K562 (cell line): ENCODE results near the gene CCDC9. TPM values are rescaled to one million over a fixed set of nuclear protein-coding genes. Genes with fewer than 3 reads are reported as not detected.

ENCODE experiments used
- DLX4 ChIP-seq: fragments of 250-450 bp; sonication (Bioruptor Pico); IDR thresholded peaks from 2 replicates; pipeline ENCODE4 v1.6.1; 2021; ENCODE audit warnings: mild to moderate bottlenecking
- EZH2 ChIP-seq: IDR thresholded peaks from 2 replicates; pipeline ENCODE4 v1.6.1; 2012; ENCODE audit warnings: low read depth, mild to moderate bottlenecking, inconsistent platforms, low read length, borderline replicate concordance
- KDM5B ChIP-seq: fragments of 200-600 bp; sonication (generic); IDR thresholded peaks from 2 replicates; pipeline ENCODE4 v1.6.1; 2012; ENCODE audit warnings: low read depth, mild to moderate bottlenecking, moderate library complexity, low read length, control low read depth, inconsistent platforms; ENCODE audit not compliant: insufficient replicate concordance
- MGA ChIP-seq: fragments of 450-650 bp; IDR thresholded peaks from 2 replicates; pipeline ENCODE4 v1.6.1; 2016; ENCODE audit warnings: mild to moderate bottlenecking, moderate library complexity
- PURB ChIP-seq: sonication (generic); formaldehyde crosslinking; IDR thresholded peaks from 2 replicates; pipeline ENCODE4 v1.9.0; 2021; ENCODE audit warnings: low read depth, mild to moderate bottlenecking, missing genetic modification reagents
- SRSF9 ChIP-seq: fragments of 200-400 bp; formaldehyde crosslinking; IDR thresholded peaks from 2 replicates; pipeline ENCODE4 v1.6.1; 2017; ENCODE audit warnings: low read depth, low read length, borderline replicate concordance
- TCFL5 ChIP-seq: fragments of 250-450 bp; sonication (Bioruptor Pico); conservative IDR thresholded peaks from 2 replicates; pipeline ENCODE4 v1.6.1; 2021; ENCODE audit warnings: mild to moderate bottlenecking, moderate library complexity, matching md5 sums
- TFAP4 ChIP-seq: sonication (generic); formaldehyde crosslinking; IDR thresholded peaks from 2 replicates; pipeline ENCODE4 v1.8.0; 2022; ENCODE audit warnings: missing genetic modification reagents, mild to moderate bottlenecking, moderate library complexity, borderline replicate concordance
- ZNF12 ChIP-seq: sonication (generic); formaldehyde crosslinking; IDR thresholded peaks from 2 replicates; pipeline ENCODE4 v1.4.0; 2020; ENCODE audit warnings: mild to moderate bottlenecking, missing genetic modification reagents
- ZNF316 ChIP-seq: fragments of 450-650 bp; IDR thresholded peaks from 2 replicates; pipeline ENCODE4 v1.6.1; 2016
- polyA plus RNA-seq, 8 experiments: library from polyadenylated mRNA; depleted of rRNA in 4 of 8; stranded (reverse) in 5 of 8; unstranded in 3 of 8; fragments of >200 nt; fragmentation: Nextera tagmentation in 2 of 8; fragmentation: Illumina TruSeq in 1 of 8; extraction: Ambion mirVana in 2 of 8; extraction: Trizol in 1 of 8; gene quantifications; 2 replicates each; pipeline versions ENCODE4 v1.2.1 to v1.2.3, GENCODE V29; 2011 to 2014; ENCODE audit warnings: inconsistent platforms in 1 of 8, missing spikeins in 1 of 8
- total RNA-seq, 7 experiments: library from RNA; depleted of rRNA in 6 of 7; stranded (reverse); fragments of >200 nt in 6 of 7; fragmentation: Illumina TruSeq in 2 of 7; extraction: Trizol in 2 of 7; gene quantifications; 2 replicates each; pipeline versions ENCODE4 v1.2.1 to v1.2.3, GENCODE V29; 2011 to 2021; ENCODE audit warnings: low replicate concordance in 1 of 7
- TF ChIP-seq, protein P1 (sequence below): fragments of 250-450 bp; sonication (Bioruptor Pico); IDR thresholded peaks from 2 replicates; pipeline ENCODE4 v1.5.0; 2020; ENCODE audit warnings: mild to moderate bottlenecking, borderline replicate concordance

CCDC9 gene
- total and polyA plus RNA-seq, 9 of the 15 experiments (the other 6 are each of a cell fraction or from before 2014, with no cell fraction given): 0.23 to 38.6 (median 8.4) TPM

- no peak; the same call in 1 of the 2 replicates for TF ChIP-seq MGA
- TF ChIP-seq ZNF316: peak; percentile 66
- TF ChIP-seq, protein P1, sequence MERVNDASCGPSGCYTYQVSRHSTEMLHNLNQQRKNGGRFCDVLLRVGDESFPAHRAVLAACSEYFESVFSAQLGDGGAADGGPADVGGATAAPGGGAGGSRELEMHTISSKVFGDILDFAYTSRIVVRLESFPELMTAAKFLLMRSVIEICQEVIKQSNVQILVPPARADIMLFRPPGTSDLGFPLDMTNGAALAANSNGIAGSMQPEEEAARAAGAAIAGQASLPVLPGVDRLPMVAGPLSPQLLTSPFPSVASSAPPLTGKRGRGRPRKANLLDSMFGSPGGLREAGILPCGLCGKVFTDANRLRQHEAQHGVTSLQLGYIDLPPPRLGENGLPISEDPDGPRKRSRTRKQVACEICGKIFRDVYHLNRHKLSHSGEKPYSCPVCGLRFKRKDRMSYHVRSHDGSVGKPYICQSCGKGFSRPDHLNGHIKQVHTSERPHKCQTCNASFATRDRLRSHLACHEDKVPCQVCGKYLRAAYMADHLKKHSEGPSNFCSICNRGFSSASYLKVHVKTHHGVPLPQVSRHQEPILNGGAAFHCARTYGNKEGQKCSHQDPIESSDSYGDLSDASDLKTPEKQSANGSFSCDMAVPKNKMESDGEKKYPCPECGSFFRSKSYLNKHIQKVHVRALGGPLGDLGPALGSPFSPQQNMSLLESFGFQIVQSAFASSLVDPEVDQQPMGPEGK (CRISPR knock-in tag): no peak
- TF ChIP-seq ZNF12 (CRISPR knock-in tag): no peak
- peak; percentile 57; the same call in 1 of the 2 replicates for TF ChIP-seq TFAP4 (CRISPR knock-in tag)
- no peak for TF ChIP-seq EZH2
- TF ChIP-seq PURB (CRISPR knock-in tag): no peak
- TF ChIP-seq DLX4 (CRISPR knock-in tag): no peak
- no peak for TF ChIP-seq SRSF9
- no peak for TF ChIP-seq KDM5B
- TF ChIP-seq TCFL5 (CRISPR knock-in tag): no peak
These were observed 15.1 kb upstream of the CCDC9 start (continued) for GRCh38 chr19:47240996-47241918.
